ENCODE measurements around the gene CABP7.

- TF ChIP-seq CTCF (IDR thresholded peaks at IDR 0.05; ENCODE audit: extremely low read depth in 1 of 2, insufficient read depth in 1 of 2, low read depth in 1 of 2, low read length in 2 of 2) (no peak), MAX (IDR thresholded peaks at IDR 0.05; ENCODE audit: insufficient read depth, insufficient read length) (no peak), JUN (IDR thresholded peaks at IDR 0.05; ENCODE audit: borderline replicate concordance, insufficient read depth, insufficient read length, low read depth) (no peak)
Observed at GRCh38 chr22:29740216-29740615, 20.4 kb downstream of the CABP7 start.

Measured in endothelial cell of umbilical vein (primary cell).